ENCODE data around the gene TSPO. TPM values are rescaled to one million over a fixed set of nuclear protein-coding genes. Genes with fewer than 3 reads are reported as not detected.

Gene TSPO
- total and polyA plus RNA-seq, 2 experiments from 2014 or later, result 34.6 to 44.7 TPM

DNA sequence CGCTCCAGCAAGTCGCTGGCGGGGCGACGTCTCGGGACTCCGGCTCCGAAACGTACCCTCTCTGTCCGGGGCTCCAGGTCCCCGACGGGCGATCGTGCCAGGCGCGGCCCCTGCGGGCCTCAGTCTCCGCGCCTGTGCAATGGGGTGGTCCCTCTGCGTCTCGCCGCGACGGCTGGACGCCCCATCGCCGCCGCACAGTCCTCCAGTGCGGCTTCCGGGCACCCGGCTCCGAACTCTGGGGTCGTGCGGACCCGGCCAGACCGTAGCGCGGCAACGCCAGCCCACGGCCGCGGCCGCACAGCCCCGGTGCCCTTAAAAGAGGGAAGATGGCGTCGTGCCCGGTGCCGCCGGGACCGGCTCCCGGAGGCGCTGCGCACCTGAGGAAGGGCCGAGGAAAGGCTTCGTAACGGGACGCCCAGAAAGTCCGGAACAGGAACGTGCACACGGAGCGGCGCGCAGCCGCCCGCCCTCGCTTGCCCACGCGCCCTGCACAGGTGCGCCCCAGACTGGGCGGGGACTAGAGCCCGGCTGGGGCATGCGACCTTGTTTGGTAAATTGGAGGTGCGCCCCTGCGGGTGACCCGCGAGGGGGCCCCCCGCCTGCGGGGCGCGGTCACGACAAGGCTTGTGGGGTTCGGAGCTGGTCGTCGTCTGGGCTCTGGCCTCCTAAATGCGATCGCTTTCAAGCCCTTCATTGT, 40.3 kb upstream of the TSPO start:
- ATAC-seq, result peak; percentile 59

More for the DNA sequence above, 40.3 kb upstream of the TSPO start:
- DNase-seq (ENCODE audit: low spot score), result peak; percentile 64
- Histone ChIP-seq H3K4me1 (ENCODE audit: insufficient read depth) (peaks cover 3% of the 10 kb centered on the region; the same call in 1 of the 2 replicates), H3K79me2 (replicated peaks; ENCODE audit: insufficient read depth) (no peaks in the 10 kb centered on the region), H4K20me1 (replicated peaks; ENCODE audit: insufficient read depth) (no peaks in the 10 kb centered on the region; the same call in 1 of the 2 replicates), H3K4me3 (peak overlapping the region; percentile 85), H3K27me3 (ENCODE audit: insufficient read depth) (peaks cover 53% of the 10 kb centered on the region), H3K27ac (ENCODE audit: low read depth) (no peak overlapping the region), H2AFZ (peak overlapping the region; percentile 90), H3F3A (replicated peaks; ENCODE audit: low read depth) (peaks cover 9% of the 10 kb centered on the region; the same call in 1 of the 2 replicates), H3K9me2 (ENCODE audit: insufficient read depth) (no peaks in the 10 kb centered on the region), H3K4me2 (peak overlapping the region; percentile 99), H3K36me3 (ENCODE audit: insufficient read depth) (no peaks in the 10 kb centered on the region)
- H3K9me3 Mint-ChIP-seq, result no peaks in the 10 kb centered on the region
- no peaks in the 10 kb centered on the region for H3K36me3 Mint-ChIP-seq (ENCODE audit: low read depth)
- H3K27ac Mint-ChIP-seq, result no peak overlapping the region
- peak overlapping the region; percentile 76 for H3K4me3 Mint-ChIP-seq
- no peak for TF ChIP-seq REST (IDR thresholded peaks at IDR 0.05; ENCODE audit: unreplicated experiment)
- TF ChIP-seq, protein P1, sequence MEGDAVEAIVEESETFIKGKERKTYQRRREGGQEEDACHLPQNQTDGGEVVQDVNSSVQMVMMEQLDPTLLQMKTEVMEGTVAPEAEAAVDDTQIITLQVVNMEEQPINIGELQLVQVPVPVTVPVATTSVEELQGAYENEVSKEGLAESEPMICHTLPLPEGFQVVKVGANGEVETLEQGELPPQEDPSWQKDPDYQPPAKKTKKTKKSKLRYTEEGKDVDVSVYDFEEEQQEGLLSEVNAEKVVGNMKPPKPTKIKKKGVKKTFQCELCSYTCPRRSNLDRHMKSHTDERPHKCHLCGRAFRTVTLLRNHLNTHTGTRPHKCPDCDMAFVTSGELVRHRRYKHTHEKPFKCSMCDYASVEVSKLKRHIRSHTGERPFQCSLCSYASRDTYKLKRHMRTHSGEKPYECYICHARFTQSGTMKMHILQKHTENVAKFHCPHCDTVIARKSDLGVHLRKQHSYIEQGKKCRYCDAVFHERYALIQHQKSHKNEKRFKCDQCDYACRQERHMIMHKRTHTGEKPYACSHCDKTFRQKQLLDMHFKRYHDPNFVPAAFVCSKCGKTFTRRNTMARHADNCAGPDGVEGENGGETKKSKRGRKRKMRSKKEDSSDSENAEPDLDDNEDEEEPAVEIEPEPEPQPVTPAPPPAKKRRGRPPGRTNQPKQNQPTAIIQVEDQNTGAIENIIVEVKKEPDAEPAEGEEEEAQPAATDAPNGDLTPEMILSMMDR (conservative IDR thresholded peaks at IDR 0.05; ENCODE audit: low read depth in 2 of 2), result 0 out of 4 replicates have a peak, but pooled peaks of 1 of the 2 experiments have one; percentile 15
- peaks cover 5% of the 10 kb centered on the region; the same call in 2 of the 3 replicates for H3K4me1 Mint-ChIP-seq
- H3K27me3 Mint-ChIP-seq (ENCODE audit: insufficient read depth, low read depth, poor library complexity), result peaks cover 50% of the 10 kb centered on the region
